Uterus (tissue), 2 donors: ENCODE measurements around the gene DPH7.

Experiments used
- CTCF ChIP-seq, 4 experiments: fragments of 200-600 bp in 2 of 4; fragments of 450-650 bp in 2 of 4; sonication (generic) in 2 of 4; IDR thresholded peaks; one replicate each; pipeline ENCODE4 v1.5.1; 2016 to 2019; ENCODE audit warnings: antibody characterized with exemption in 4 of 4, mild to moderate bottlenecking in 2 of 4, moderate library complexity in 1 of 4
- POLR2A ChIP-seq, 2 donors: fragments of 450-650 bp; IDR thresholded peaks; one replicate each; pipeline ENCODE4 v1.6.1; 2016; ENCODE audit warnings: antibody characterized with exemption in 2 of 2, mild to moderate bottlenecking in 1 of 2, moderate library complexity in 1 of 2

DNA sequence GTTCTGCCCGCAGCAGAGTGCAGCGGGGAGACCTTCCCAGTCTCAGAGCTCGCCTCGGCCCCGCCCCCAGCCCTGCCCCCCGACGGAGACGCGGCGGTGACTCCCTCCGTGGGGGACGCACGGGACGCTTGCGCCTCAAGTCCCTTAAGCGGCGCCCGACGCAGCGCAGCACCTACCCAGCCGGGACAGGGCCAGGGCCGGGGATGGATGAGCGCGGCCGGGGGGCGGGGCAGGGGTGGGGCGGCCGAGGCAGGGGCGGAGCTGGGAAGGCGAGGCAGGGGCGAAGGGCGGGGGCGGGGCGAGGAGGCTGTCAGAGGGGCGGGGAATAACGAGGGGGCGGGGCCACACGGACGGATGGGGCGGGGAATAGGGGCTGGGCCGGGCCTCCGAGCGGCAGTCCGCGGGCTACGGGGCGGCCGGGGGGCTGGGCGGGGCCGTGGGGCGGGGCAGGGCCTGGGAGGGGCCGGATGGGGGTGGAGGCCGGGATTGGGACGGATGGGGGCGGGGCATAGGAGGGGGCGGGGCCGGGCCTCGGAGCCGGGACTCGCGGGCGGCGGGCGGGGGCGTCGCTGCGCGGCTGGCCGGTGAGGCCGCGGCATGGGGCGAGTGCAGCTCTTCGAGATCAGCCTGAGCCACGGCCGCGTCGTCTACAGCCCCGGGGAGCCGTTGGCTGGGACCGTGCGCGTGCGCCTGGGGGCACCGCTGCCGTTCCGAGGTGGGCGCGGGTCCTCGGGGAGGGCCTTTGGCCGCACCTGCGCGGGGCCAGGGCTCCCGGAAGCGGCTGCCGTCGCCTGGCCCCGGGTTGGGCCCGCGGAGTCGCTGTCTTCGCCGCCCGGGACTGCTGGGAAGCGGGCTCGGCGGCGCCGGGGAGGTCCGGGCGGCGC, 26.6 kb upstream of the DPH7 start, which contains the start of gene ARRDC1:
- no peak for TF ChIP-seq CTCF (IDR thresholded peaks at IDR 0.05)
- TF ChIP-seq POLR2A (IDR thresholded peaks at IDR 0.05): peak; percentile 11 to 71
